IPS-20b (cell line): Measurements from ENCODE around the gene CAPN10.

ENCODE experiments used
- H3K27ac ChIP-seq: one replicate; pipeline ENCODE4 v1.5.1; 2013; ENCODE audit warnings: low read length
- H3K27me3 ChIP-seq: 2 replicates; pipeline ENCODE4 v1.6.1; 2013; ENCODE audit warnings: mild to moderate bottlenecking, low read length, inconsistent platforms; ENCODE audit not compliant: insufficient read depth
- H3K36me3 ChIP-seq: 2 replicates; pipeline ENCODE4 v1.6.1; 2013; ENCODE audit warnings: low read depth, mild to moderate bottlenecking, inconsistent platforms, low read length, moderate library complexity; ENCODE audit not compliant: insufficient read depth
- H3K4me1 ChIP-seq: 2 replicates; pipeline ENCODE4 v1.6.1; 2013; ENCODE audit warnings: mild to moderate bottlenecking, control low read depth, inconsistent platforms, low read length, moderate library complexity; ENCODE audit not compliant: insufficient read depth
- H3K4me3 ChIP-seq: 2 replicates; pipeline ENCODE4 v1.5.1; 2013; ENCODE audit warnings: mild to moderate bottlenecking, low read length, inconsistent platforms
- H3K9ac ChIP-seq: 2 replicates; pipeline ENCODE4 v1.6.1; 2013; ENCODE audit warnings: low read depth, mild to moderate bottlenecking, inconsistent platforms, low read length, moderate library complexity
- H3K9me3 ChIP-seq: 2 replicates; pipeline ENCODE4 v1.6.1; 2013; ENCODE audit warnings: mild to moderate bottlenecking, low read depth, low read length, inconsistent platforms; ENCODE audit not compliant: insufficient read depth

Gene CAPN10

DNA sequence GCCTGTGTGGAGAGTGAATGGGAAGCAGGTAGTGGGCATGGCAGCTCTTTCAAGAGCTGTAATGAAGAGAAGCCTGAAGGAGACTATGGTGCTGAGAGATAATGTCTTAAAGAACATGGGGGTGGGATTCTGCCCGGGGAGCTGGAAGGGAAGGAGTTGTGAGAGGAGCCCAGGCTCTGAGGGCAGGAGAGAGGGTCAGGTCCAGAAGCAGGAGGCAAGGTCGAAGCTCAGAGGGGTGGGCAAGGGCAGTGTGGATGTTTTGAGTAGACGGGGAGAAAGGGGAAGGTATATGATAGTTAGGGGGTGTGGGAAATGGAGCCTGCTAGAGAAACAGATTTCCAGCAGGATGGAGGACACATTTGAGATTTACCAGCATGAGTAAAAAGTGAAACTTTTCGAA is 2.1 kb downstream of the CAPN10 start:
- no peak overlapping the region for H3K4me3 ChIP-seq
- H3K4me1 ChIP-seq: peaks cover 15% of the 10 kb centered on the region; the same call in 1 of the 2 replicates
- H3K9ac ChIP-seq: no peak overlapping the region
- no peaks in the 10 kb centered on the region for H3K9me3 ChIP-seq
- no peak overlapping the region for H3K27ac ChIP-seq
- peaks cover 8% of the 10 kb centered on the region; the same call in 1 of the 2 replicates for H3K36me3 ChIP-seq
- H3K27me3 ChIP-seq: no peaks in the 10 kb centered on the region

DNA sequence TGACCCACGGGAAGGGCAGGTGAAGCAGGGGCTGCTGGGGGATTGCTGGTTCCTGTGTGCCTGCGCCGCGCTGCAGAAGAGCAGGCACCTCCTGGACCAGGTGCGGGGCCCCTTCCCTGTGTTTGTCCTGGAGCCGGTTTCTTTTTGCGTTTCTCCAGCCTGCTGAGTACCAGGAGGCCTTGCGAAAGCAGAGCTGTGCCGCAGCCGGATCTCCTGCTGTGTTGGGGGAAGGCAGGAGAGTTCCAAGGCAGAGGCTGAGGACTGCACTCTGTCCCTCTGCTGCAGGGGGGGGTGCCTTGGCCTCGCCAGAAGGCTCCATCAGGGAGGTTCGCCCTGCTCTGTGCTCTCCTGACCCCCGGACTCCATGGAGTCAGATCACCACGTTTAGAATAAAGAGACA is 2.8 kb downstream of the CAPN10 start:
- no peaks in the 10 kb centered on the region for H3K27me3 ChIP-seq
- H3K9ac ChIP-seq: no peak overlapping the region
- H3K27ac ChIP-seq: no peak overlapping the region
- H3K4me3 ChIP-seq: no peak overlapping the region
- no peaks in the 10 kb centered on the region for H3K9me3 ChIP-seq
- peaks cover 15% of the 10 kb centered on the region; the same call in 1 of the 2 replicates for H3K4me1 ChIP-seq
- H3K36me3 ChIP-seq: peaks cover 8% of the 10 kb centered on the region; the same call in 1 of the 2 replicates

DNA sequence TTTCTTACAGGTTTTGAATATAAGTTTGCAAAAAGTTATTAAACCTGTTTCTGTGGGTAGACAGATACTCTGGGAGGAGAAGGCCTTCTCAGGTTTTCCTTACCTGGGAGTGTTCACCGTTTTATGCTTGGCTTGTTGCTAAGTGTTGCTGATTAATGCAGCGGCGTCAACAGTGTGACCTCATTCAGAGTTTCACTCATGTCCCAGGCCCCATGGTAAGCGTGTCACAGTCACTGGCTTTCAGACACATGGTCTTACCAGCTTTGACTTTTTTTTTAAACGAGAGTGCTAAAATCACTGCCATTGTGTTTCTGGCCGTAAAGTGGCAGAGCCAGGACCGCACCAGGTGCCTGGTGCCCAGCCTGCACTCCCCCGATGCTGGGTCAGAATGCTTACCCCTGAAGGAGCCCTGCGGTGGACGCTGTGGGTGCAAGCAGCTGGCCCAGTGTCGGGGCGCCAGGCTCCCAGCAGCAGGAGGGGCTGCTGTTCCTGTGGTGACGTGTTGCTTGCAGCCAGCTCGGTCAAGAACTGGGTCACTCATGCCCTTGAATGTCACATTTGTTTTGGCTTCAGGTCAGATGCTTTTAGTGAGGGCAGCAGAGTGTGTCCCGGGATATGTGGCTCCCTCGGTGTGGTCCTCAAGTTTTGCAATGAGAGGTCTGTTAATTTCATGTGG is 3.5 kb downstream of the CAPN10 start:
- H3K27ac ChIP-seq: no peak overlapping the region
- H3K36me3 ChIP-seq: peaks cover 8% of the 10 kb centered on the region; the same call in 1 of the 2 replicates
- peaks cover 10% of the 10 kb centered on the region; the same call in 1 of the 2 replicates for H3K4me1 ChIP-seq
- no peaks in the 10 kb centered on the region for H3K27me3 ChIP-seq
- H3K4me3 ChIP-seq: no peak overlapping the region
- H3K9me3 ChIP-seq: no peaks in the 10 kb centered on the region
- H3K9ac ChIP-seq: no peak overlapping the region

DNA sequence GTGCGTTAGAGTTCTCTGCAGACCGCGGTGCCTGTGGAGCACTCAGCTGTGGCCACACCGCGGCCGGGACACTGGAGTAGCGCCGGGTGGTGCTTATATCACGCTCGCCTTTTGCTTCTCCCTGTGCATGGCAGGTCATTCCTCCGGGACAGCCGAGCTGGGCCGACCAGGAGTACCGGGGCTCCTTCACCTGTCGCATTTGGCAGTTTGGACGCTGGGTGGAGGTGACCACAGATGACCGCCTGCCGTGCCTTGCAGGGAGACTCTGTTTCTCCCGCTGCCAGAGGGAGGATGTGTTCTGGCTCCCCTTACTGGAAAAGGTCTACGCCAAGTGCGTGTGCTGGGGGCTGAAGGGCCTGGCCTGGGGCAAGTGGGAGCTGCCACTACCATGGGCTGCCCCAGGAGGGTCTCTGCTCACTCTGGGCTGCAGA is 4.2 kb downstream of the CAPN10 start:
- Histone ChIP-seq H3K4me3 (no peak overlapping the region), H3K9ac (no peak overlapping the region), H3K36me3 (peaks cover 8% of the 10 kb centered on the region; the same call in 1 of the 2 replicates), H3K9me3 (no peaks in the 10 kb centered on the region), H3K27me3 (no peaks in the 10 kb centered on the region), H3K27ac (no peak overlapping the region), H3K4me1 (0 out of 2 replicates have a peak, but pooled peaks cover 4% of the 10 kb centered on the region)

DNA sequence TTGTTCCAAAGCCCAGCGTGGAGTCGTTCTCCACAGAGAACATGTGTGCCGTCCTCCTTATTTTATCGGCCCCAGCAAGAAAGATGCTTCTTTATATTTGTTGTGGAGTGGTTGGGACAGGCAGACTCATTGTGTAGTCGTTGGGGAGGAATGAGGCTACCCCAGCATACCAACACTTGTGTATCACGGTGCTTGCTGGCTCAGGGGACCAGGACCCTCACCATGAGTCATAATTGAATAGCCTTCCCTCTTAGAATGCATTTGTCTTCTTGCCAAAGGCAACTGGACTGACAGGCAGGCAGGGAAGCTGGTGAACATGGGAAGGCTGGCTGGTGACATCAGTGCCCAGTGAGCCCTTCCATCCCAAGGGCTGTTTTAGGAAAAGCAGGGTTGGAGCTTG is 4.7 kb downstream of the CAPN10 start:
- 0 out of 2 replicates have a peak, but pooled peaks cover 4% of the 10 kb centered on the region for H3K4me1 ChIP-seq
- H3K4me3 ChIP-seq: no peak overlapping the region
- no peak overlapping the region for H3K9ac ChIP-seq
- H3K27ac ChIP-seq: no peak overlapping the region
- H3K27me3 ChIP-seq: no peaks in the 10 kb centered on the region
- H3K9me3 ChIP-seq: no peaks in the 10 kb centered on the region
- H3K36me3 ChIP-seq: peaks cover 8% of the 10 kb centered on the region; the same call in 1 of the 2 replicates

DNA sequence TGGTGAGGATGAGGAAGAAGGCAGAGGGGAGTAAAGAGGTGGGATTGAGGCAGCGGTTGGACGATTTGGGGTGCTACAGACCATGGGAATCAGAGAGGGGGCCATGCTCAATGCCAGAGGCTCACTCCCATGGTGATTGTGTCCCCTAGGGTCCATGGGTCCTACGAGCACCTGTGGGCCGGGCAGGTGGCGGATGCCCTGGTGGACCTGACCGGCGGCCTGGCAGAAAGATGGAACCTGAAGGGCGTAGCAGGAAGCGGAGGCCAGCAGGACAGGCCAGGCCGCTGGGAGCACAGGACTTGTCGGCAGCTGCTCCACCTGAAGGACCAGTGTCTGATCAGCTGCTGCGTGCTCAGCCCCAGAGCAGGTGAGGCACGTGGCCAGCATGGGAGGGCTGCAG is 5.2 kb downstream of the CAPN10 start:
- no peak overlapping the region for H3K4me3 ChIP-seq
- no peaks in the 10 kb centered on the region for H3K27me3 ChIP-seq
- H3K36me3 ChIP-seq: peaks cover 8% of the 10 kb centered on the region; the same call in 1 of the 2 replicates
- H3K27ac ChIP-seq: no peak overlapping the region
- H3K9me3 ChIP-seq: no peaks in the 10 kb centered on the region
- no peak overlapping the region for H3K9ac ChIP-seq
- 0 out of 2 replicates have a peak, but pooled peaks cover 4% of the 10 kb centered on the region for H3K4me1 ChIP-seq

DNA sequence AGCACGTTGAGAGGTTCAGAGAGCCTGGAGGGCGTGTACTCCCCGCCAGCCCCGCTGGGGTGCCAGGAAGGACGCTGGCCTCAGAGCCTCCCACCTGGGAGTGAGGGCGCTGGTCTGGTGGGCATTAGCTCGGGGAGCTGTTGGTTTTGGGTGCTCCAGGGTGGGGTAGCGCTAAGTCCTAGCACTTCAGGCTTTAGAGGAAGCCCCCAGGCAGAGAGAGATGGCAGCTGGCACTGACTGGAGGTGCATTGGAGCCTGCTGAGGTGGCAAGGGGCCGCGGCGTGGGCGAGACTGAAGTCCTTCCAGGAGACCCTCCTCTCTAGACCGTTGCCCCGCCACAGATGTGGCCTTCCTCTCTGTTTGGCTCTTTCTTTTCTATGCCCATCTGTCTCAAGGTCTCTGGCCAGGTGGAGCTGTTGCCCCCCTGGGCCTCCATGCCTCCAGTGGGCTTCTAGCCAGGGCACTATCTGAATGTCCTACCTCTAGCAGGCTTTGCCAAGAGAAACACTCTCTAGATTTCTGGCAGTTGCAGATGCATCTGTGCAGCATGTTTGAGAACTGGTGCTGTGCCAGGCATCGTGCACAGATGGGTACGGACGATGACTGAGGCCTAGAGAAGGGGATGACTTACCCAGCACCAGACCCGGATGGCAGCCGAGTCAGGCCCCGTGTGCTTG is 6.6 kb downstream of the CAPN10 start:
- H3K36me3 ChIP-seq: peaks cover 8% of the 10 kb centered on the region; the same call in 1 of the 2 replicates
- no peaks in the 10 kb centered on the region for H3K9me3 ChIP-seq
- no peaks in the 10 kb centered on the region for H3K4me1 ChIP-seq
- H3K27ac ChIP-seq: no peak overlapping the region
- no peaks in the 10 kb centered on the region for H3K27me3 ChIP-seq
- H3K4me3 ChIP-seq: no peak overlapping the region
- H3K9ac ChIP-seq: no peak overlapping the region

DNA sequence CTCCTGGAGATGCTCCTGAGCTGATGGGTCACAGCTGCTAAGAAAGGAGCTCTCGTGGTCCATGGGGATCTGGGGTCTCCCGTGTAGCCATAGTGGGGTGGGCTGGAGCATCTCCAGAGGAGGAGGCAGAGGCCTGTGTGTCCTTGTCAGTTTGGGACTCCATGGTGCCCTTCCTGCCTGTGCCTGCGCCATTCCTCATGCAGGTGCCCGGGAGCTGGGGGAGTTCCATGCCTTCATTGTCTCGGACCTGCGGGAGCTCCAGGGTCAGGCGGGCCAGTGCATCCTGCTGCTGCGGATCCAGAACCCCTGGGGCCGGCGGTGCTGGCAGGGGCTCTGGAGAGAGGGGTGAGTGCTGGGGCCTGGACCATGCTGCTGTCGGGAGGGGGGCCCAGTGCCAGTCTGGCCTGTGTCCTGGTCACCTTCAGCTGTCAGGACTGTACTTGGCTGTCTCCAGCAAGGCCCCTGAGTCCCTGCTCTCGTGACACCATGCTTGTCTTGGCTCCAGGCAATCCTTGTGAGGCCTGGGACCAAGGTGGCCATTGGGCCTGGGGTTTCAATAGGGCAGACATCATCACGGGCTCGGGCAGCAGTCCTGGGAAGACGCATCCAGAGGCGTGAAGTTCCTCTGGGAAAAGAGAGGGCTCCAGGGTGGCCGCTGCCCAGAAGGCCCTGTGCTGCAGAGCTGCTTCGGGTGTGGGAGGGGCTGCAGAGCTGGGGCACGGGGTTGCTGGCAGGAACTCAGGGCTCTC is 7.3 kb downstream of the CAPN10 start:
- H3K9me3 ChIP-seq: no peaks in the 10 kb centered on the region
- H3K4me1 ChIP-seq: no peaks in the 10 kb centered on the region
- H3K9ac ChIP-seq: no peak overlapping the region
- H3K4me3 ChIP-seq: no peak overlapping the region
- peaks cover 8% of the 10 kb centered on the region; the same call in 1 of the 2 replicates for H3K36me3 ChIP-seq
- H3K27me3 ChIP-seq: no peaks in the 10 kb centered on the region
- H3K27ac ChIP-seq: no peak overlapping the region

DNA sequence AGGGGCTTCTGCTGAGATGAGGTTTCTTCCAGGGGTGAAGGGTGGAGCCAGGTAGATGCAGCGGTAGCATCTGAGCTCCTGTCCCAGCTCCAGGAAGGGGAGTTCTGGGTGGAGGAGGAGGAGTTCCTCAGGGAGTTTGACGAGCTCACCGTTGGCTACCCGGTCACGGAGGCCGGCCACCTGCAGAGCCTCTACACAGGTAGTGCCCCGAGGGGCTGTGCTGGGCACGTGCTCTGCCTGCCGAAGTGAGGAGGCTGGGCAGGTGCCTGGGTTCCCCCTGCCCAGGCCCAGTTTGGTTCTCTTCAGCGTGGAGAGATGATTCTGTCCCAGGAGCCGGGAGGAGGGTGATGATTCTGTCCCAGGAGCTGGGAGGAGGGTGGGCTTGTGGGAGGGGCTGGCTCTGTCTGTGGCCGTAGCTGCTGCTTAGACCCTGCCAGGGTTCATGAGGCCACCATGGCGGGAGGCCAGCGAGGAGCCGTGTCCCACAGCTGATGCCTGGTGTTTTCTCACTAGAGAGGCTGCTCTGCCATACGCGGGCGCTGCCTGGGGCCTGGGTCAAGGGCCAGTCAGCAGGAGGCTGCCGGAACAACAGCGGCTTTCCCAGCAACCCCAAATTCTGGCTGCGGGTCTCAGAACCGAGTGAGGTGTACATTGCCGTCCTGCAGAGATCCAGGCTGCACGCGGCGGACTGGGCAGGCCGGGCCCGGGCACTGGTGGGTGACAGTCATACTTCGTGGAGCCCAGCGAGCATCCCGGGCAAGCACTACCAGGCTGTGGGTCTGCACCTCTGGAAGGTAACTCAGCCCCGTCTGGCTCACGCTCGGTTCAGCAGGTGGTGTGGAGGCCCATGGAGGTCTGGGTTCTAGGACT is 8.2 kb downstream of the CAPN10 start:
- Histone ChIP-seq H3K27me3 (no peaks in the 10 kb centered on the region), H3K4me1 (no peaks in the 10 kb centered on the region)

DNA sequence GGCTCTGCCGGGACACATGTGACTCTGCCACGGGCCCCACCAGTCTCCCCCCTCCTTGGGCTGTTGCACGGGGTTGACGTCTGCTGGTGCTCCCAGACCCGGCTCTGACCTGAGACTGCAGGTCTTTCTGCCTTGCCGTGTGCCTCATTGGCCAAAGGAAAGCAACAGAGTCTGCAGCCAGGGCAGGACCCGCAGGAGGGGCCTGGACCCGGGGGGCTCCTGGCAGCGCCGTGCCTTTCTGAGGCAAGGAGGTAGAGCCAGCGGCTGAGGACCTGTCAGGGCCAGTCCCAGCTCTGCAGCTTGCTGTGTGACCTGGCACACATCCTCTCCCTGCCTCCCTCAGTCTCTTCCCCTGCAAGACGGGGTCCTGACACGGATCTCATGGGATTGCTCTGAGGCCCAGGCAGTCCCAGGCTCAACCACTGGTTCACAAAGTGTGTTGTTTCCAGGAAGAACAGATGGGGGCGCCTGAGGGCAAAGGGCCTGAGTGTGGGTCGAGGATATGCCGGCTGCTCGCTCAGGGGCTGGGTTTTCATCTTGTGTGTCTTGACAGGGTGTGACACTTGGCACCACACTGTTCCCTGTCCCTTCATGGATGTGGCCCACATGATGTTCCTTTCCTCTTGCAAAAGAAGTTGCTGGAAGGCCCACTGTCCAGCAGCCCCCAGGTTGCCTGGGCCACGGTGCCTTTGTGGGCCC is 9.0 kb downstream of the CAPN10 start:
- no peak overlapping the region for H3K27ac ChIP-seq
- no peaks in the 10 kb centered on the region for H3K27me3 ChIP-seq
- no peak overlapping the region for H3K4me3 ChIP-seq
- no peaks in the 10 kb centered on the region for H3K9me3 ChIP-seq
- peaks cover 14% of the 10 kb centered on the region; the same call in 1 of the 2 replicates for H3K36me3 ChIP-seq
- no peaks in the 10 kb centered on the region for H3K4me1 ChIP-seq
- H3K9ac ChIP-seq: no peak overlapping the region

More for the DNA sequence above, 8.2 kb downstream of the CAPN10 start:
- Histone ChIP-seq H3K9me3 (no peaks in the 10 kb centered on the region), H3K9ac (no peak overlapping the region), H3K27ac (no peak overlapping the region), H3K36me3 (peaks cover 12% of the 10 kb centered on the region; the same call in 1 of the 2 replicates), H3K4me3 (no peak overlapping the region)
